Ramos (cell line): Measurements from ENCODE around the gene TTC9.

Experiments
- in situ Hi-C: fragments of 300-500 bp; cut with MboI; formaldehyde crosslinking; loops from one replicate; pipeline ENCODE4 v1.14.3; 2022; ENCODE audit warnings: low sequenced_read_pairs; ENCODE audit not compliant: unreplicated experiment

Gene TTC9

GRCh38 chr14:70642303-70643235 is 853 bp downstream of the TTC9 start:
- in situ Hi-C loops: no loop called here

DNA sequence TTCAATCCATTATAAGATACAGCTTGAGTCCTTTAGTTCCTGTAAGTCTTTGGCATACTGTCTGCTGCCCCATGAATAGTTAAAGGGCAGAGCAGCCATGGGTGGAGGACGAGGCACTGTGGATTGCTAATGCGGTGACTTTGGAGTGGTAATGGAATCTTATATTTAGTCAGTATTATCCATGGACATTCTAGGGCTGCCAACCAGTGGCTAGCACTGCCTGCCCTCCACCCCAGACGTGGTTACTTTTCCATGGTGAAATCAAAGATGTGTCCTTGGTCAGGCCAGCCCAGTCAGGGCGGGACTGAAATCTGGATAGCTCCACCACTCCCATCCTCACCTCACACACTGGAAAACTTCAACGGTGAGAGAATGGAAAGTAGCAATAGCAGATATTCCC is 2.3 kb downstream of the TTC9 start:
- in situ Hi-C loops: no loop called here

- in situ Hi-C loops: no loop called here
These were observed 4.2 kb downstream of the TTC9 start for GRCh38 chr14:70645892-70646291.

DNA sequence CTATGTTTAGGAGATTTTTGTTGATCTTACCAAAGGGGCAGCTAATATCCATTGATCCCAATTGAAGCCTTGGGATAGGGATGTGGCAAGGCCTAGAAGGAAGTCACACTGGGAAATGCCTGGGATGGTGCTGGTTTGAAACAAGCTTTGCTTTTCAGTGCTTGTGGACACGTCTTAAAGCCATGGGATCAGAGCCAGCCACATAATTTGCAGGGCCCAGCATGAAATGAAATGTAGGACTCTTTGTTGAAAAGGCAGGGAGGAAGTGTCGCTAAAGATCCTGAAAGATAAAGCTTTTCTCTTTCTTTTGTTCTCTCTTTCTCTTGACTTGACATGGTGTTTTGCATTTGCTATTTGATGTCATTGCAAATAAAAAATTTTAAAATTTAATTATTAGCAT is 5.0 kb downstream of the TTC9 start:
- in situ Hi-C loops: no loop called here

- in situ Hi-C loops: no loop called here
These were observed 6.6 kb downstream of the TTC9 start for GRCh38 chr14:70648346-70648745.

DNA sequence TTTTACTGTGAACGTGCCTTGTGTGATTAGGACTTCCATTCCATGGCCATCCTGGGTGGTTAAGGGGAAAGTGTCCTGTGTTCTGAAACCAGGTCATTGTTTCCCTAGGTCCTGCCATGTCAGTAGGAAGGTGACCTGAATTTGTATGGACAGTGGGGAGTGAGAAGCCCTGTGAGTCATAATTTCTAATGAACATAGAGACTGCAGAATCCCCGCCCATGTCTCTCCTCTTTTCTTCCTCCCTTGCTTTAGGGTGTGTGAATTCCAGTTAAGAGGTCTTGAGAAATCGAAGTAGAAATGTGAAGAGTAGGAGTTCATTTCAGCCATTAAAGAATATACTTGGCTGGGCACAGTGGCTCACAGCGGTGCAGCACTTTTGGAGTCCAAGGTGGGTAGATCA is 8.1 kb downstream of the TTC9 start:
- in situ Hi-C loops: loop anchor here (25.0 kb wide), 2 partner anchors 912 to 1038 kb away; partner anchors contain the start of gene SUSD6

GRCh38 chr14:70651522-70651921 is 9.8 kb downstream of the TTC9 start:
- in situ Hi-C loops: loop anchor here (25.0 kb wide), 2 partner anchors 911 to 1039 kb away; partner anchors contain the start of gene SUSD6

DNA sequence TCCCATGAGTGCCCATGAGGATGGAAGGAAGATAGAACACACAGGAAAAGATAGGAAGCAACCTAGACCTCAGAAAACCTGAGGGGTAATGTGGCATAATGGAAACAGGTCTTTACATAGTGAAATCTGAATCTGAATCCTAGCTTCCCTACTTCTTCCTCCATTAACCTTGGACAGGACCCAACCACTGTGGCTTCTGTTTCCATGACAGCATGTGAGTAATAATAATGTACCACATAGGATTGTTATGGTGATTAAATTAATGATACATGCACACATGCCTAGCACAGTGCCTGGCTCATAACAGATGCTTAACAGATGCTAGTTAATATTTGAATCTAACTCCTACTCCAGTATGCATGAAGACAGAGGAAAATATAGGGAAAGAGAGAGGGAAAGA is 11.2 kb downstream of the TTC9 start:
- in situ Hi-C loops: loop anchor here (25.0 kb wide), 2 partner anchors 909 to 1041 kb away; partner anchors contain the start of gene SUSD6

DNA sequence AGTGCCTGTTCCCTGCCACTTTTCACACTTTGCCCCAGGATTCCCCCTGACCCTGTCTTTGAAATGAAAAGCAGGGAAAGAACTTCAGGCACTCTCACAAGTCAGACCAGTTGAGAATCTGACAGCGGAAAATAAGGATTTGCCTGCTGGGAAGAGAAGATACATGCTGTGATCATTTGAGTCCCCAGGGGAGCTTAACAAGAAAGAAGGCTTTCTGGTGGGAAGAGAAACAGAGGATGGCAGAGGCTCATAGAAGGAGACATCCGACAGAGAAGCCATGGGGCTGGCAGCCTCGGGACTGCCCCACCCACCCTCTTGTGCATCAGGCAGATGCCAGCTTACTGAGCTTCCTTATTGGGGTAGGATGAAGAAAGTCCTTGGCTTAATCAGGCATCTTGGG is 11.9 kb downstream of the TTC9 start:
- in situ Hi-C loops: loop anchor here (25.0 kb wide), 2 partner anchors 909 to 1041 kb away; partner anchors contain the start of gene SUSD6

DNA sequence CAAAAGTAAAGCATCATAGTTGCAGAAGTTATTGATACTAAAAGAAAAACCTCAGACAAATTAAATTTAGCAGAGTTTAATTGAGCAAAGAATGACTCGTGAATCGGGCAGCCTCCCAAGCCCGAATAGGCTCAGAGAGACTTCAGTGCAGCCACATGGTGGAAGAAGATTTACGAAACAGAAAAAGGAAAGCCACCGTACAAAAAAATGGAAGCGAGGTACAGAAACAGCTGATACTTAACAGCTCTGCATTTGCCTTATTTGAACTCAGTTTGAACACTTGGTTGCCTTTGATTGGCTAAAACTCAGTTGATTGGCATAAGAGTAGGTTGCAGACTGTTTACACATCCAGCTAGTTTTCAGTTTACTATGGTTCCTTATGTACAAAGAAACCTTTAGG is 12.9 kb downstream of the TTC9 start:
- in situ Hi-C loops: loop anchor here (25.0 kb wide), 2 partner anchors 908 to 1042 kb away; partner anchors contain the start of gene SUSD6

GRCh38 chr14:70655110-70655826 is 13.6 kb downstream of the TTC9 start:
- in situ Hi-C loops: loop anchor here (25.0 kb wide), 2 partner anchors 907 to 1043 kb away; partner anchors contain the start of gene SUSD6

DNA sequence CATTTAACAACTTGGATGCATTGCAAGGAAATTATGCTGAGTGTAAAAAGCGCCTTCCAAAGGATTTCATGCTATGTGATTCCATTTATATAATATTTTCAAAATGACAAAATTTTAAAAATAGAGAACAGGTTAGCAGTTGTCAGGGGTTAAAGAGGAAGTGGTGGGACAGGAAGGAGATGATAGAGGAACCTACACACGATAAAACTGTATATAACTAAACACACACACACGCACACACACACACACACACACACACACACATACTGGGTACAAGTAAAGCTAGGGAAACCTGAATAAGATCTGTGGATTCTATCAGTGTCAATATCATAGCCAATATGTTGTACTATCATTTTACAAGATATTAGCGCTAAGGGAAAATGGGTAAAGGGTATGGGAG is 17.2 kb downstream of the TTC9 start:
- in situ Hi-C loops: loop anchor here (25.0 kb wide), 2 partner anchors 903 to 1047 kb away; partner anchors contain the start of gene SUSD6

DNA sequence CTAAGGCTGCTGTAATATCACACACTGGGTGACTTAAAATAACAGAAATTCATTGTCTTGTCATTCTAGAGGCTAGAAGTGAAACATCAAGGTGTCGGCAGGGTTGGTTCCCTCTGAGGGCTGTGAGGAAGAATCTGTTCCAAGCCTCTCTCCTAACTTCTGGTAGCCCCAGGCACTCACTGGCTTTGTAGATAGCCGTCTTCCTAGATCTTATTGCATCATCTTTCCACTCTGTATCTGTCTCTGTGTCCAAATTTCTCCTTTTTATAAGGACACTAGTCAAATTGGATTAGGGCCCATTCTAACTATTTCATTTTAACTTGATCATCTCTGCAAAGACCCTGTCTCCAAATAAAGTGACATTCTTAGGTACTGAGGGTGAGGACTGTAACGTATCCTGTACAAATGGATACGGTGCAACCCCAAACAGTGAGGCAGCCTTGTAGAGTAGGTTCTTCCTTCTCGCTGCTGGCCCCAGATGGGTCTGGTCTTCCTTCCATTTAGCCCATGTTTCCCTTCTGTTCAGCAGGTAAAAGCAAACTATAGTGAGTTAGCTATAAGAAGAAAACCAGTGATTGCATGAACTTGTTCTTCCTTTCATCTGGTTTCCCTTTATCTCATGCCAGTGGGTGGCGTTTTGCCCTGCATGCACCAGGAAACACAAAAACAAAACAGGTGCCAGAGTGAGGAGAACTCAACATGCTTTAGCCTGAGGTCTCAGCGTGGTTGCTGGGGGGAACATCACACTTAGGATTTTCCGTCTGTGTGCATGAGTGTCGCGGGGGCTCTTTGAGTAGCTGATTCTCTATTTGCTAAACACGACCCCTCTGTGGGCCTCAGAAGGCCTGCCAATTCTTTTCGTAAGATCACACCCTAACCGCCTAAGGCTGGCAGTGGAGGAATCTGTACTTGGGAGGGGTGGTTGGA is 19.5 kb downstream of the TTC9 start:
- in situ Hi-C loops: loop anchor here (25.0 kb wide), 2 partner anchors 901 to 1049 kb away; partner anchors contain the start of gene SUSD6

DNA sequence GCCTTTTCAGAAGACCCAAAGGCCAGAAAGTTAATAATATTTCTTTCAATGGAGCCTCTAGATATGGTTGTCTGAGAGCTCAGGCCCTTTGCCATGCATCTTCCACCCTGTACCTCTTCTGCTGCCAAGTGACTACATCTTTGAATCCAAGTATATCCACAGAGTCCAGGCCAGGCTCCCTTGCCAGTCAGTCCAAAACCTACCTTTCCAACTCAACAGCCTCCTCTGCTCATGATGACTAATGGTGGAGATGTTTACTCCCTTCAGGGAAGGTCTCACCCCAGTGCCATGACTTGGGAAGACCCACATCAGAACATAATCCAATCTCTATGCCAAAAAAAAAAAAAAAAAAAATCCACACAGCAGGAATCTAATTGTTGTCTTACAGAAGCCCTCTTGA is 20.4 kb downstream of the TTC9 start:
- in situ Hi-C loops: loop anchor here (25.0 kb wide), 2 partner anchors 900 to 1050 kb away; partner anchors contain the start of gene SUSD6

DNA sequence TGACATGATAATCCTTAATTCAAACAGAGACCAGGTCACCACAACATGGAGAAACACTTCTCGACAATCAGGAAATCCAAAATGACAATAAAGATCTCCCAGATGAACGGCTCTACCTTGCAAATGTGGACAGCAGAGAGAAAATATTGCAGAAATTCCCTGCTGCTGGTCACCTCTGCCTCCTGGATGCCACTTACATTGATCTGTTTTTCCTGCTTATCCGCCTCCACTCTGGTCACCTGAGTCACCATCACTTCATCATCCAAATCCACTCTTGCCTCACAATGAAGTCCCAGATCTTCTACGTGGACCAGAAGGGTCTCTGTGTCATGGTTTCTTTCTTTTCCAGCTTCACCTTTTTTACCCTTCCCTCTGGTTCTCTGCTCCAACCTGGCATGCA is 21.1 kb downstream of the TTC9 start:
- in situ Hi-C loops: loop anchor here (25.0 kb wide), 2 partner anchors 899 to 1051 kb away; partner anchors contain the start of gene SUSD6

GRCh38 chr14:70663707-70664179 is 22.0 kb downstream of the TTC9 start:
- in situ Hi-C loops: loop anchor here (25.0 kb wide), 2 partner anchors 899 to 1051 kb away; partner anchors contain the start of gene SUSD6

GRCh38 chr14:70664698-70665447 is 23.2 kb downstream of the TTC9 start:
- in situ Hi-C loops: loop anchor here (25.0 kb wide), 2 partner anchors 897 to 1053 kb away; partner anchors contain the start of gene SUSD6
